ENCODE results near the gene SPP1.

- TF ChIP-seq, protein P1, sequence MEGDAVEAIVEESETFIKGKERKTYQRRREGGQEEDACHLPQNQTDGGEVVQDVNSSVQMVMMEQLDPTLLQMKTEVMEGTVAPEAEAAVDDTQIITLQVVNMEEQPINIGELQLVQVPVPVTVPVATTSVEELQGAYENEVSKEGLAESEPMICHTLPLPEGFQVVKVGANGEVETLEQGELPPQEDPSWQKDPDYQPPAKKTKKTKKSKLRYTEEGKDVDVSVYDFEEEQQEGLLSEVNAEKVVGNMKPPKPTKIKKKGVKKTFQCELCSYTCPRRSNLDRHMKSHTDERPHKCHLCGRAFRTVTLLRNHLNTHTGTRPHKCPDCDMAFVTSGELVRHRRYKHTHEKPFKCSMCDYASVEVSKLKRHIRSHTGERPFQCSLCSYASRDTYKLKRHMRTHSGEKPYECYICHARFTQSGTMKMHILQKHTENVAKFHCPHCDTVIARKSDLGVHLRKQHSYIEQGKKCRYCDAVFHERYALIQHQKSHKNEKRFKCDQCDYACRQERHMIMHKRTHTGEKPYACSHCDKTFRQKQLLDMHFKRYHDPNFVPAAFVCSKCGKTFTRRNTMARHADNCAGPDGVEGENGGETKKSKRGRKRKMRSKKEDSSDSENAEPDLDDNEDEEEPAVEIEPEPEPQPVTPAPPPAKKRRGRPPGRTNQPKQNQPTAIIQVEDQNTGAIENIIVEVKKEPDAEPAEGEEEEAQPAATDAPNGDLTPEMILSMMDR (IDR thresholded peaks at IDR 0.05) = no peak
- no peak for TF ChIP-seq POLR2A (IDR thresholded peaks at IDR 0.05)
Measured at GRCh38 chr4:87931932-87932331, 43.6 kb upstream of the SPP1 start.

Measured in Peyer's patch (tissue), 4 donors.